ENCODE data around the gene KCNH1. TPM values are rescaled to one million over a fixed set of nuclear protein-coding genes. Genes with fewer than 3 reads are reported as not detected.
"Not testable (repeated sequence)": the region's sequence is repeated elsewhere in the genome, so short reads cannot be mapped to it uniquely, and the experiment has no call there.

KCNH1 gene
- total and polyA plus RNA-seq, 4 donors: 0.02 to 0.31 TPM; not detected in 2

- H3K9ac ChIP-seq (ENCODE audit: insufficient read depth in 1 of 2, low read length in 2 of 2): no peak overlapping the region
- no peak overlapping the region for H3K4me3 ChIP-seq
- no peaks in the 10 kb centered on the region for H3K4me1 ChIP-seq (ENCODE audit: control insufficient read depth in 5 of 5, insufficient read depth in 5 of 5, low read length in 5 of 5)
- WGBS, 2 donors: 88 to 90% methylated on average over 1 of the region's 1 CpG
- ATAC-seq (ENCODE audit: insufficient read depth, low FRiP score) (no peak), DNase-seq (peak in 1 of 3 donors; percentile 1)
- no peak overlapping the region for H3K27ac ChIP-seq (ENCODE audit: low read depth in 1 of 2, low read length in 1 of 2)
- no peak for TF ChIP-seq CTCF (IDR thresholded peaks at IDR 0.05; ENCODE audit: control extremely low read depth, extremely low read depth)
- no peaks in the 10 kb centered on the region for H3K36me3 ChIP-seq (ENCODE audit: control insufficient read depth in 4 of 4, insufficient read depth in 4 of 4, low read length in 4 of 4)
- no peaks in the 10 kb centered on the region for H3K27me3 ChIP-seq (ENCODE audit: control insufficient read depth in 3 of 3, insufficient read depth in 3 of 3, low read length in 2 of 3)
- H3K9me3 ChIP-seq (ENCODE audit: control insufficient read depth in 4 of 4, insufficient read depth in 3 of 4, low read length in 3 of 4): no peaks in the 10 kb centered on the region
These were observed 45.8 kb downstream of the KCNH1 start for GRCh38 chr1:211088156-211088555.

- H3K27ac ChIP-seq (ENCODE audit: low read depth in 1 of 2, low read length in 1 of 2): no peak overlapping the region
- no peaks in the 10 kb centered on the region for H3K36me3 ChIP-seq (ENCODE audit: control insufficient read depth in 4 of 4, insufficient read depth in 4 of 4, low read length in 4 of 4)
- peaks cover 0 to 1% (median 0%) of the 10 kb centered on the region in 4 donors for H3K9me3 ChIP-seq (ENCODE audit: control insufficient read depth in 4 of 4, insufficient read depth in 3 of 4, low read length in 3 of 4)
- H3K4me3 ChIP-seq: no peak overlapping the region
- DNase-seq (no peak), ATAC-seq (ENCODE audit: insufficient read depth, low FRiP score) (no peak)
- 56 to 70% methylated on average over 5 of the region's 5 CpGs for WGBS, 2 donors
- TF ChIP-seq CTCF (IDR thresholded peaks at IDR 0.05; ENCODE audit: control extremely low read depth, extremely low read depth): no peak
- H3K4me1 ChIP-seq (ENCODE audit: control insufficient read depth in 5 of 5, insufficient read depth in 5 of 5, low read length in 5 of 5): no peaks in the 10 kb centered on the region
- H3K27me3 ChIP-seq (ENCODE audit: control insufficient read depth in 3 of 3, insufficient read depth in 3 of 3, low read length in 2 of 3): no peaks in the 10 kb centered on the region
- no peak overlapping the region for H3K9ac ChIP-seq (ENCODE audit: insufficient read depth in 1 of 2, low read length in 2 of 2)
These were observed 51.1 kb downstream of the KCNH1 start for GRCh38 chr1:211082824-211083223.

GRCh38 chr1:211081447-211081846, 52.5 kb downstream of the KCNH1 start:
- not testable (repeated sequence) for H3K9me3 ChIP-seq (ENCODE audit: control insufficient read depth in 4 of 4, insufficient read depth in 3 of 4, low read length in 3 of 4); H3K27me3 ChIP-seq (ENCODE audit: control insufficient read depth in 3 of 3, insufficient read depth in 3 of 3, low read length in 2 of 3); H3K4me1 ChIP-seq (ENCODE audit: control insufficient read depth in 5 of 5, insufficient read depth in 5 of 5, low read length in 5 of 5); DNase-seq; H3K9ac ChIP-seq (ENCODE audit: insufficient read depth in 1 of 2, low read length in 2 of 2); ATAC-seq (ENCODE audit: insufficient read depth, low FRiP score); H3K27ac ChIP-seq (ENCODE audit: low read depth in 1 of 2, low read length in 1 of 2); H3K36me3 ChIP-seq (ENCODE audit: control insufficient read depth in 4 of 4, insufficient read depth in 4 of 4, low read length in 4 of 4); H3K4me3 ChIP-seq
- WGBS, 2 donors: 95 to 96% methylated on average over 5 of the region's 5 CpGs

GRCh38 chr1:211068976-211069375, 65.0 kb downstream of the KCNH1 start:
- 71 to 75% methylated on average over 3 of the region's 3 CpGs for WGBS, 2 donors

More at GRCh38 chr1:211068976-211069375, 65.0 kb downstream of the KCNH1 start:
- Histone ChIP-seq H3K9ac (ENCODE audit: insufficient read depth in 1 of 2, low read length in 2 of 2) (no peak overlapping the region), H3K4me3 (no peak overlapping the region), H3K9me3 (ENCODE audit: control insufficient read depth in 4 of 4, insufficient read depth in 3 of 4, low read length in 3 of 4) (no peaks in the 10 kb centered on the region), H3K27ac (ENCODE audit: low read depth in 1 of 2, low read length in 1 of 2) (no peak overlapping the region), H3K36me3 (ENCODE audit: control insufficient read depth in 4 of 4, insufficient read depth in 4 of 4, low read length in 4 of 4) (no peaks in the 10 kb centered on the region), H3K27me3 (ENCODE audit: control insufficient read depth in 3 of 3, insufficient read depth in 3 of 3, low read length in 2 of 3) (no peaks in the 10 kb centered on the region), H3K4me1 (ENCODE audit: control insufficient read depth in 5 of 5, insufficient read depth in 5 of 5, low read length in 5 of 5) (no peaks in the 10 kb centered on the region)
- ATAC-seq (ENCODE audit: insufficient read depth, low FRiP score) (no peak), DNase-seq (no peak)
- TF ChIP-seq CTCF (IDR thresholded peaks at IDR 0.05; ENCODE audit: control extremely low read depth, extremely low read depth): no peak

Measured in lung (tissue), 12 donors.